WI38 (cell line): ENCODE data around the gene IL15.

ENCODE experiments used
- H3K4me3 ChIP-seq: 2 replicates; pipeline ENCODE4 v1.5.1; 2011; ENCODE audit warnings: low read depth, mild to moderate bottlenecking, control low read depth, low read length
- CTCF ChIP-seq: IDR thresholded peaks from 2 replicates; pipeline ENCODE4 v1.5.1; 2012; ENCODE audit warnings: low read depth, mild to moderate bottlenecking, control low read depth, low read length

The IL15 gene

GRCh38 chr4:141705048-141705746 lies 68.8 kb downstream of the IL15 start:
- H3K4me3 ChIP-seq: no peak overlapping the region
- TF ChIP-seq CTCF: no peak

DNA sequence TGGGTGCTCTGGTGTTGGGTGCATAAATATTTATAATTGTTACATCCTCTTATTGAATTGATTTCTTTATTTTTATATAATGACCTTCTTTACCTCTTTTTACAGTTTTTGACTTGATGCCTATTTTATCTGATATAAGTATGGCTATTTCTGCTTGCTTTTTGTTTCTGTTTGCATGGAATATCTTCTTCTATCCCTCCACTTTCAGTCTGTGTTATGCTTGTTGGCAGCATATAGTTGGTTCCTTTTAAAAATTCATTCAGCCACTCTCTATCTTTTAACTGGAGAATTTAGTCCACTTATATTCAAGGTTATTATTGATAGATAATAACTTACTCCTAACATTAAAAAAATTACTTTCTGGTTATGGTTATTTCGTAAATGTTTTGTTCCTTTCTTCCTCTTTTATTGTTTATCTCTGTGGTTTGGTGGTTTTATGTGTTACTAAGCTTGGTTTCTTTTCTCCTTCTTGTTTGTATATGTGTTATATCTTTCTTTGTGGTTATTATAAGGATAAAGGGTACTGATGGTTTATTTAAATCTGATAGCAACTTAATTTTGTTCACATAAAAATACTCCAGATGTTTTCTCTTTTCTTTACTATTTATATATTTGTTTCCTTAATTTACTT lies 69.5 kb downstream of the IL15 start:
- no peak overlapping the region for H3K4me3 ChIP-seq
- TF ChIP-seq CTCF: no peak

GRCh38 chr4:141706445-141706844 lies 70.1 kb downstream of the IL15 start:
- no peak for TF ChIP-seq CTCF
- no peak overlapping the region for H3K4me3 ChIP-seq

GRCh38 chr4:141711211-141711610 lies 74.8 kb downstream of the IL15 start:
- no peak overlapping the region for H3K4me3 ChIP-seq
- TF ChIP-seq CTCF: peak; percentile 59

GRCh38 chr4:141713185-141713584 lies 76.8 kb downstream of the IL15 start:
- no peak for TF ChIP-seq CTCF
- H3K4me3 ChIP-seq: no peak overlapping the region

GRCh38 chr4:141713771-141714445 lies 77.5 kb downstream of the IL15 start:
- no peak for TF ChIP-seq CTCF
- no peak overlapping the region for H3K4me3 ChIP-seq

- no peak overlapping the region for H3K4me3 ChIP-seq
- TF ChIP-seq CTCF: no peak
These were observed 83.2 kb downstream of the IL15 start for GRCh38 chr4:141719585-141719984.
